T-helper 9 cell (primary cell): Measurements from ENCODE around the gene CPA4.

Source experiments
- DNase-seq: peaks from one replicate; pipeline ENCODE4 v3.0.0-alpha.2; 2020

Gene CPA4

DNA sequence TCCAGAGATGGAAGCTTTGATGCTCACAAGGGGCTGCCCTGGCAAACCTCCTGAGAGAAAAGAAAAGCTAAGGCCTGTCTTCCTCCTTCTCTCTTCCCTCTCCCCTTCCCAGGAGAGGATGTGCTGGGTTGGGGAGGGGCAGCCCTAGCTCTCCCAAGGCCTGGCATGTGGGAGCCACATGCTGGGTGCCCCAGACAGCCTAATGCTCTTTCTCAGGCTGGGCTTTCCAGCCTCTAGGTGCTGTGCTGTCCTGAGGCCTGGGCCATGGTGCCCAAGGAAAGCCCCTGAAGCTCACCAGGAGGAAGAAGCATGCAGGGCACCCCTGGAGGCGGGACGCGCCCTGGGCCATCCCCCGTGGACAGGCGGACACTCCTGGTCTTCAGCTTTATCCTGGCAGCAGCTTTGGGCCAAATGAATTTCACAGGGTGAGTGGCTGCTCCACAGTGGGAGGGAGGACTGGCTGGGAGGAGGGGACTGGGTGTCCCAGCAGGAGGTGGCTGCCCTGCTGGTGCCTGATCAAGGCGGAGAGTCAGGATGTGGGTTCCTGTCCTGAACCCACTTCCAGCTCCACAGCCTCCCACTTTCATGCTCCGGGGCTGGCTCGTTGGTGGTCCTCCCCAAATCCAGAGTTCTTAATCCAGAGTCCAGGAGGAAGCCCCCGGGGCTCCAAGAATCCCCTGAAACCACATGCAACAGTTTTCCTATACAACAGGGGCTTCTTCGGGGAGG, 53.4 kb downstream of the CPA4 start:
- DNase-seq: no peak

DNA sequence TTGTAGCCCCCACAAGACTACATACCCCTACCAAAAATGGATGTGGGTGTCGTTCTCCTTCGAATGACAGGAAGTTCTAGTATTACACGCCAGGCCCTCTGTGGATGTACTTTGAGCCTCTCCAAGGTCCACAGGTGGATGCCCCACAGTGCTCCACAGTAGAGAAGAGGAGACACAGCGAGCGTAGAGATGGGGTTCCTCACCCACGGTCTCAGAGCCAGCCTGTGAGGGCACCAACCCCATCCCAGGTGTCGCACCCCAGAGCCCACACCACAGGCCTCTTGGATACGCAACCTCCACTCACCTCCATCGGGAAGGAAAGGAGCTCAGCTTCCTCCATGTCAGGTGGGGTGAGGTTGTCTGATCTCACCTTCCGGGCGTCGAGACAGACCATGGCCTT, 54.0 kb downstream of the CPA4 start:
- no peak for DNase-seq

DNA sequence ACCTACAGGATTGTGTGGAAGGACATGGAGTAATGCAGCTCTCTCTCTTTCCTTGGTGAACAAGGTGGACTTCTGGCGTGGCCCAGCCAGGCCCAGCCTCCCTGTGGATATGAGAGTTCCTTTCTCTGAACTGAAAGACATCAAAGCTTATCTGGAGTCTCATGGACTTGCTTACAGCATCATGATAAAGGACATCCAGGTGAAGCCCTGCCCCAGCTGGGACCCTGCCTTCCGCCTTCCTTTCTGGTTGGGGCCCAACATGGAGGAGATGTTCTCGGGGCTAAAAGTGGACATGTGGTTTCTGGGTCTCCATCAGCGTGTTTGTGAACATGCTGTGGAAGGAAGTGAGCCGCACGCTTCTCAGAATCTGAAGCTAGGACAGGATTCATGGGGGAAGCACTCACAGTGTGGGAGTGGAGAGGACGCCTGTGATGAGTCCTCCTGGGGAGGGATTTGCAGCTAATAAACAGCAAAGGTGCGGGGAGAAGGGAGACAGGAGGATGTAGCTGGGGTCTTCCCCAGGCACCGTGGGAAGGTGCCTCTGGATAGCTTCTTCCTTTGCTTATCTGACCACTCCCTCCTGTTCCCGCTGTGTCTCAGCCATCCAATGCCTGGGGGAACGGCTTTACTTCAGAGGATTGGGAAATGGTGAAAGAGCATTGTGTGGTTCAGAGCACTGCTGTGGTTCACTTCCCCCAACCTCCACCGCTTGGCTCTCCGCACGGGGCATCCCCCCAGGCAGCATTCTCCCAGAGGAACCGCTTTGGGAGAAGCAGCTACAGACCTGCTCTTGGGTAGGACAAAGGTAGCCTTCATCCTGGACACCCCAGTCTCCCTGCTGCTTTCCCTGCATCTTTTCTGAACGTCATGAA, 57.2 kb downstream of the CPA4 start:
- no peak for DNase-seq

- no peak for DNase-seq
Measured at GRCh38 chr7:130350945-130351790, 58.2 kb downstream of the CPA4 start.

DNA sequence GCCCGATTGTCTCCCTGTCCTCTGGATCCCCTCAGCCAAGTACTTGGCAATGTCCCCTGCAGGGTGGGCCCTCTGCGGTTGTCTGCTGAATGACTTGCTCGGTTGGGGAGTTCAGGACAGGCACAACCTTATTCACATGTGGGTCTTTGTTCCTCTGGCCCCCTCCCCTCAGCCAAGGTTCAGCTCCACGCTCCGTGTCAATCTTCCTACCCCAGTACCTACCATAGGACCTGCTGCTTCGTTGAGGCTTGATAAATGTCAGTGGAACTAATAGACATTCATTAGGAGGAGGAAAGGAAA, 58.8 kb downstream of the CPA4 start:
- no peak for DNase-seq

DNA sequence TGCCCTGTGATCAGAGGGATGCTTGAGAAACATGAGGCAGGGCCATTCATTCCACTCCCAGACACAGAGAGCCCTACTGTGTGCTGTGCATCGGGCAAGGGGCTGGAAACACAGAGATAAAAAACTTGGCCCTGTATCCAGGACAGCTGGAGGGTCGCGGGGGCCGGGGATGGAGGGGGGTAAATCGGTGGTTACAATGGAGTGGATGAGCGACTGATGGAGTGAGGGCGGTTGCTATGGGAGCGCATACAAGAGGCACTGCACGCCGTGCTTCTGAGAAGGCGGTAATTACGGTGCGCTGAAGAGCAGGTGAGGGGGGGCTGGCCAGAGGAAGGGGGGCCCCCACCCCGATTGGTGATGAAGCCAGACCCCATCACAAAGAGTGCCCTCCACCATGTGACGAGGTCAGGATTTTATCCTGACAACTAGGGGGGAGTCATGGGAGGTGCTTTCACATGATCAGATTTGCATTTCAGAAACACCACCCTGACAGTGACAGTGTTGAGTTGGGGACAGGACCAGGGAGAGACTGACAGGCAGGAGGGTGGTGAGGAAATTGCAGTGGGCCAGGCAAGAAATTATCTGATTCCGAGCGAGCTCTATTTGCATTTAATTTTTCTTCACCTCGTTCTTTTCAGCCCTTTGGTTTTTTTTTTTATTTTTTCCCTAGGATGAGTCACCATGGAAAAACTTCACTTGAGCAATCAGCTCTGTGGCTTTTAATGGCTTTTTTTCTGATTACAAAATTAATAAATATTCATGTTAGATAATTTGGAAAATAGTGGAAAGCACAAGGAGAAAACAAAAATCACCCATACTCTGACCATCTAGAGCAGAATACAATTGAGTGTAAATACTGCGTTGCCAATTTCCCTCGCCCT, 59.5 kb downstream of the CPA4 start:
- DNase-seq: no peak

GRCh38 chr7:130353196-130353595, 60.2 kb downstream of the CPA4 start:
- no peak for DNase-seq

DNA sequence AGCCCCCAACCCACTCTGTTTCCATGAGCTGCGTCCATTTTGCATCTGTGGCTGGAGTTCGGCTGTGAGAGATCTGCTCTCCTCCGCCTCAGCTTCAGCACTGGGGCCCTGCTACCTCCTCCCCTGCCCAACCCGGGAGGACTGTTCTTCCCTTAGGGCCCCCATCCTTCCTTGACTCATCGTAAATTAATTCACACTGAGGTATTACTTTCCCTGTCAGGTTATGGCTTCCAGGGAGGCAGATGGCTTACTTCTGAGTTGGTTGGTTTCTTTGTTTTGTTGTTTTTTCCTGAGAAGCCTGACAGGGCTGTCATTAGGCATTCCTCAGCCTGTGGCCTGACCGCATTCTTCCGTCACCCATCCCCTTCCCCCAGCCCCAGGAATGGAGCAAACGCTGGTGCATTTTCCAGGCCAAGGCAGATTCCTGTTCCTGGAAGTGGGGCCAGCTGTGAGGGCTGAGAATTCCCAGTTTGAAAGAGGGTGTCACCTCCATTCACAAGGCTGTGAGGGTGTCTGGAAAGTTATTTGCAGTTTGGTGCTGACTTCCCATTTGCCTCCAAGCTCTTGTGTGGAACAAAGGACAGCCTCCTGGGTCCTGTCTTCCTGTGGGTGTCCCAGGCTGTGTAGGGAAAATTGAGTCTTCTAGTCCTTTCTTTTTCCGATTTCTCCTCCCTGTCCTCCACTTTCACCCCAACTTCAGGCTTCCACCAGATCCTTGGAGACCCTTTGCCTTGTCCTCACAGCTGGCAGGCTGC, 63.3 kb downstream of the CPA4 start:
- DNase-seq: no peak

DNA sequence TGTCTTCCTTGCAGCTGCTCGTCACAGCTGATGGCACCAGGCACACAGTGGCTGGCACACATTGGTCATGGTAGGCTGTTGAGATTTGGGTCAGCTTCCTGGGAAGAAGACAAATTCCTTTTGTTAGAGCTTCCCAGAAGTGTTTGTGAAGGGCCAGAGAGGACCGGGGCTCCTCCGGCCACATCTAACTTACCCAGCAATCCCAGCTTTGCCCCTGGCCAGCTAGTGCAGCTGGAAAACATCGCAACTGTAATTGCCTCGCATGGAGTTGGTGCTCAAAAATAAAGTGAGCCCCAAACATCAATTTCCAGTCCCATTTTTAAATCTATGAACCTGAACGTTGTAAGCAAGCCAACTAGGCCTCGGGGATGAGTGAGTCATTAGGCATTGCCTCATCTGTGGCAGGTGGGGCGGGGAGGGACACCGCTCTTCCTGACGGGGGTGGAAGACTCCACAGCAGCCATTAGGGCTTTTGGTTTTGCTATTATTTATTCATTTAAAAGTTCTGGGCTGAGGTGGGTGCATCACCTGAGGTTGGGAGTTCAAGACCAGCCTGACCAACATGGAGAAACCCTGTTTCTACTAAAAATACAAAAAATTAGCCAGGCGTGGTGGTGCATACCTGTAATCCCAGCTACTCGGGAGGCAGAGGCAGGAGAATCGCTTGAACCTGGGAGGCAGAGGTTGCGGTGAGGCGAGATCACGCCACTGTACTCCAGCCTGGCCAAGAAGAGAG, 64.1 kb downstream of the CPA4 start:
- no peak for DNase-seq

- no peak for DNase-seq
Measured at GRCh38 chr7:130358471-130358870, 65.5 kb downstream of the CPA4 start.

GRCh38 chr7:130359276-130359857, 66.4 kb downstream of the CPA4 start:
- no peak for DNase-seq

DNA sequence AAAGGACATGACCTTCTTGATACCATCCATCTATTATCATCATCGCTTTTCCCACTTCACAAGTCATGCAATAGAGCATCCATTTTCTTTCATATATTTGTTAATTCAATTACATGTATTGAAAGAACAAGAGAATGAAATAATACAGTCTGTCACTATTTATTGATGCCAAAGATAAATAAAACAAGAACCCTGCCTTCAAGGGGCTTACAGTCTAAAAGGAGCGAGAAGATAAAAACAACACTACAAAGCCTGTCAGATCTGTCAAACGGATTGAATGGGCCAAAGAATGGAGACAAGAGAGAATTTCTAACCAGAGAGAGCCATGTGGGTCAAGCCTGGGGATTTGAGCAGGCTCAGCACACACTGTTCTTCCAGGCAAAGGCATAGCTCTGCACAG, 67.6 kb downstream of the CPA4 start:
- DNase-seq: no peak

- DNase-seq: no peak
Measured at GRCh38 chr7:130361681-130362080, 68.7 kb downstream of the CPA4 start.

GRCh38 chr7:130362251-130362816, 69.4 kb downstream of the CPA4 start:
- DNase-seq: no peak

GRCh38 chr7:130363026-130363847, 70.3 kb downstream of the CPA4 start:
- DNase-seq: no peak

- DNase-seq: no peak
Measured at GRCh38 chr7:130364451-130364850, 71.5 kb downstream of the CPA4 start.

GRCh38 chr7:130365088-130365487, 72.1 kb downstream of the CPA4 start:
- DNase-seq: no peak

DNA sequence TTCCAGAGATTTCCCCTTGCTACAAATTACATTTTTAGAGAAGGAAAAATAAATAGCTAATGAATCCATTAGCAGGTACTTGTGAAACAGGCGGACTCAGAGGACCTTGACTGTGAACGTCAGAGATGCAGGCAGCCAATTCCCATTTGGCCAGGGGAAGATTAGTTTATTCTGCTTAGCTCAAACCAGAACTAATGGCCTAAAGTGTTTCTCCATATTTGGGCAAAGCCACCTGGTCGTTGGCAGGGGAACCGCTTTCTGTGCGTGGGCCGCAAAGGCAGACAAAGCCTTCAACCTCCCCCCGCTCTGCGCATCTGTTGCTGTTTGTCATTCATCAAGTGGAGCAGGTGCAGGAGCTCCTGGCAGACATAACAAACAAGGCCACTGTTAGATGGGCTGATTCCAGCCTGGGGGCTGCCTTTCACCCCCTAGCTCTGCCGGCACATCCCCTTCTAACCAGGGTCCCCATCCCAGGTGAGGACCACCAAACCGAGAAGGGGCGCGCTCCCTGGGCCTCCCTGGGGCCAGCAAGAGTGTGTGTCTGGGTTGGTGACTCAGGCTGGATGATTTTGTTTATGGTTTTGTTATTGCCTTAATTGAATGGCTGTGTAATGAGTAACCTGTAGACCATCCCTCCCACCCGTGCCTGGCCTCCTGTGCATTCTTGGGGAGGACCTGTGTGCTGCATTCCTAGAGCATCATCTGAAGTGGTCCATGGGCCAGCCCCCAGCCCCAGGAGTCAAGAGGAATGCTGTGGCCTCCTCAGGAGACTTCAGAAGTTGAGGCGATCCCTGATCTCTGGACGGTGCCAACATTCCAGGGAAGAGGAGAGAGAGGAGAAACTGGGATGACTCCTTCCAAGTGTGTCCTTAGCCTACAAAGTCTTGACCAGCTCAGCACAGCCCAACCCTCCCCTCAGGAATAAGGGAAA, 72.8 kb downstream of the CPA4 start:
- no peak for DNase-seq
